A673 (cell line): Measurements from ENCODE around the gene GPBP1L1. TPM values are rescaled to one million over a fixed set of nuclear protein-coding genes. Genes with fewer than 3 reads are reported as not detected.
"Not testable (repeated sequence)": the region's sequence is repeated elsewhere in the genome, so short reads cannot be mapped to it uniquely, and the experiment has no call there.

Source experiments
- BruUV-seq: library from RNA; stranded (reverse); fragments of 400-500 nt; replicated peaks from 2 replicates; lab custom pipeline; 2021; lab: Mats Ljungman, UMichigan
- CTCF ChIA-PET: fragments of 300-600 bp; sonication (Branson Sonifier 250); formaldehyde crosslinking; loops from one replicate; lab custom pipeline; 2022; ENCODE audit warnings: antibody characterized with exemption; lab: Charles Lee
- POLR2A ChIA-PET: fragments of 300-600 bp; sonication (Branson Sonifier 250); formaldehyde crosslinking; loops from one replicate; lab custom pipeline; 2022; ENCODE audit warnings: antibody characterized with exemption; ENCODE audit not compliant: low non-redundant PET; lab: Charles Lee
- DNase-seq: peaks from one replicate; pipeline ENCODE4 v3.0.0-alpha.2; 2015; ENCODE audit warnings: low spot score
- H3K27ac ChIP-seq: fragments of 200-600 bp; sonication (generic); 2 replicates; pipeline ENCODE4 v1.5.1; 2016; ENCODE audit warnings: mixed run types, low read depth, mild to moderate bottlenecking, mixed read lengths, antibody characterized with exemption, low read length; ENCODE audit not compliant: poor library complexity, severe bottlenecking
- H3K27me3 ChIP-seq: fragments of 200-600 bp; sonication (generic); replicated peaks from 2 replicates; pipeline ENCODE4 v1.6.1; 2017; ENCODE audit warnings: mixed run types, low read depth, mild to moderate bottlenecking, mixed read lengths, antibody characterized with exemption, low read length; ENCODE audit not compliant: insufficient read depth, poor library complexity
- H3K36me3 ChIP-seq: fragments of 200-600 bp; sonication (generic); 2 replicates; pipeline ENCODE4 v1.6.1; 2016; ENCODE audit warnings: mixed run types, mild to moderate bottlenecking, mixed read lengths, antibody characterized with exemption, low read length; ENCODE audit not compliant: insufficient read depth, poor library complexity, severe bottlenecking
- H3K4me1 ChIP-seq: fragments of 200-600 bp; sonication (generic); 2 replicates; pipeline ENCODE4 v1.6.1; 2017; ENCODE audit warnings: mixed run types, mild to moderate bottlenecking, mixed read lengths, antibody characterized with exemption, low read length; ENCODE audit not compliant: insufficient read depth, poor library complexity, severe bottlenecking
- H3K4me3 ChIP-seq: fragments of 200-600 bp; sonication (generic); 2 replicates; pipeline ENCODE4 v1.5.1; 2016; ENCODE audit warnings: low read depth, mixed run types, mild to moderate bottlenecking, mixed read lengths, low read length; ENCODE audit not compliant: poor library complexity, severe bottlenecking
- H3K9me3 ChIP-seq: fragments of 200-600 bp; sonication (generic); 2 replicates; pipeline ENCODE4 v1.6.1; 2016; ENCODE audit warnings: mixed run types, low read depth, mild to moderate bottlenecking, mixed read lengths, antibody characterized with exemption, low read length; ENCODE audit not compliant: poor library complexity, severe bottlenecking
- CTCF ChIP-seq: fragments of 300-800, 200-600 bp; sonication (generic); conservative IDR thresholded peaks from 2 replicates; pipeline ENCODE4 v1.5.1; 2017; ENCODE audit warnings: low read depth, mild to moderate bottlenecking, antibody characterized with exemption, low read length, moderate library complexity, mixed read lengths
- EZH2 ChIP-seq: fragments of 200-600 bp; sonication (generic); IDR thresholded peaks from 2 replicates; pipeline ENCODE4 v1.6.1; 2017; ENCODE audit warnings: borderline replicate concordance, low read depth, mild to moderate bottlenecking, mixed read lengths, antibody characterized with exemption, low read length; ENCODE audit not compliant: poor library complexity, severe bottlenecking
- intact Hi-C: fragments of 100-400 bp; cut with micrococcal nuclease; formaldehyde crosslinking; loops from one replicate; pipeline ENCODE4 v1.10.0; 2022; ENCODE audit not compliant: unreplicated experiment
- total RNA-seq: library from RNA; stranded (reverse); gene quantifications from 2 replicates; pipeline ENCODE4 v1.2.3, GENCODE V29; 2021

GPBP1L1 gene
- total RNA-seq, 1 experiment from 2014 or later = 99.0 TPM

- no TSS peak for BruUV-seq
- no peak overlapping the region for H3K4me3 ChIP-seq
- H3K9me3 ChIP-seq = no peaks in the 10 kb centered on the region
- no peak for TF ChIP-seq CTCF
- no peak for TF ChIP-seq EZH2
- no peak for DNase-seq
- ChIA-PET CTCF (no interaction called here), POLR2A (interaction anchor here (0.5 kb wide), 1 partner anchor 529 kb away, joined by 7 read pairs; no protein-coding TSS in a partner anchor)
- H3K27ac ChIP-seq = no peak overlapping the region
- intact Hi-C loops = no loop called here
- H3K36me3 ChIP-seq = no peaks in the 10 kb centered on the region
- H3K27me3 ChIP-seq = no peaks in the 10 kb centered on the region
- H3K4me1 ChIP-seq = no peaks in the 10 kb centered on the region
Measured at GRCh38 chr1:45730075-45730779, 43.9 kb upstream of the GPBP1L1 start.

GRCh38 chr1:45726007-45726406 lies 39.7 kb upstream of the GPBP1L1 start:
- H3K4me3 ChIP-seq, H3K9me3 ChIP-seq, DNase-seq, POLR2A ChIA-PET, H3K27ac ChIP-seq, H3K27me3 ChIP-seq, intact Hi-C loops, CTCF ChIA-PET, H3K4me1 ChIP-seq, BruUV-seq, H3K36me3 ChIP-seq: not testable (repeated sequence)

GRCh38 chr1:45723248-45723930 lies 37.1 kb upstream of the GPBP1L1 start:
- Histone ChIP-seq H3K4me1 (no peaks in the 10 kb centered on the region), H3K36me3 (no peaks in the 10 kb centered on the region), H3K4me3 (no peak overlapping the region), H3K27me3 (no peaks in the 10 kb centered on the region), H3K27ac (no peak overlapping the region), H3K9me3 (no peaks in the 10 kb centered on the region)
- POLR2A ChIA-PET = interaction anchor here (0.6 kb wide), 1 partner anchor 26 kb away, joined by 3 read pairs; no protein-coding TSS in a partner anchor
- no peak for TF ChIP-seq CTCF
- no peak for TF ChIP-seq EZH2
- CTCF ChIA-PET = no interaction called here
- intact Hi-C loops = no loop called here
- DNase-seq = no peak
- no TSS peak for BruUV-seq
